Ishikawa (cell line): ENCODE measurements around the gene SLC16A7.

Experiments
- EP300 ChIP-seq: IDR thresholded peaks from 2 replicates; pipeline ENCODE4 v1.6.1; 2012; ENCODE audit warnings: borderline replicate concordance
- REST ChIP-seq: IDR thresholded peaks from 2 replicates; pipeline ENCODE4 v1.6.1; 2012; ENCODE audit warnings: low read depth, mild to moderate bottlenecking
- TEAD4 ChIP-seq: IDR thresholded peaks from 2 replicates; pipeline ENCODE4 v1.6.1; 2012
- TF ChIP-seq, protein P1 (sequence below): IDR thresholded peaks from 2 replicates; pipeline ENCODE4 v1.6.1; 2012

- no peak for TF ChIP-seq TEAD4
- TF ChIP-seq REST: no peak
- TF ChIP-seq, protein P1, sequence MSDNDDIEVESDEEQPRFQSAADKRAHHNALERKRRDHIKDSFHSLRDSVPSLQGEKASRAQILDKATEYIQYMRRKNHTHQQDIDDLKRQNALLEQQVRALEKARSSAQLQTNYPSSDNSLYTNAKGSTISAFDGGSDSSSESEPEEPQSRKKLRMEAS: no peak
- TF ChIP-seq EP300: no peak
Observed at GRCh38 chr12:59594943-59595500, 807 bp upstream of the SLC16A7 start.
